K562 (cell line): ENCODE data around the gene ALDOB. TPM values are rescaled to one million over a fixed set of nuclear protein-coding genes. Genes with fewer than 3 reads are reported as not detected.
A peak's percentile ranks its signal among the peaks of the same experiment; 100 is the strongest.

ENCODE experiments used
- CC2D1A ChIP-seq: fragments of 450-650 bp; IDR thresholded peaks from 2 replicates; pipeline ENCODE4 v1.6.1; 2017; ENCODE audit warnings: mild to moderate bottlenecking
- CREM ChIP-seq: IDR thresholded peaks from 2 replicates; pipeline ENCODE4 v1.6.1; 2014; ENCODE audit warnings: antibody characterized with exemption, low read depth
- ELF4 ChIP-seq: fragments of 450-650 bp; formaldehyde crosslinking; IDR thresholded peaks from 2 replicates; pipeline ENCODE4 v1.4.0; 2022; ENCODE audit warnings: missing genetic modification characterization
- EP300 ChIP-seq: IDR thresholded peaks from 2 replicates; pipeline ENCODE4 v1.6.1; 2012; ENCODE audit warnings: low read length, improper control_type of control experiment
- GATAD2B ChIP-seq: fragments of 450-650 bp; IDR thresholded peaks from 2 replicates; pipeline ENCODE4 v1.6.1; 2017; ENCODE audit warnings: mild to moderate bottlenecking, borderline replicate concordance
- JUND ChIP-seq, 2 experiments: IDR thresholded peaks; 2 replicates in 1 of 2; 3 replicates in 1 of 2; pipeline ENCODE4 v1.6.1; 2011; ENCODE audit warnings: borderline replicate concordance in 2 of 2, low read depth in 2 of 2, low read length in 2 of 2, improper control_type of control experiment in 1 of 2, missing biosample characterization in 1 of 2, missing genetic modification characterization in 1 of 2, missing genetic modification reagents in 1 of 2
- PCBP1 ChIP-seq: fragments of 200-400 bp; formaldehyde crosslinking; IDR thresholded peaks from 2 replicates; pipeline ENCODE4 v1.6.1; 2018; ENCODE audit warnings: mild to moderate bottlenecking, low read depth, low read length; ENCODE audit not compliant: poor library complexity, severe bottlenecking
- SMARCA4 ChIP-seq: fragments of 450-650 bp; IDR thresholded peaks from 2 replicates; pipeline ENCODE4 v1.6.1; 2016
- SMC3 ChIP-seq: conservative IDR thresholded peaks from 2 replicates; pipeline ENCODE4 v1.6.1; 2011; ENCODE audit warnings: low read depth, low read length, improper control_type of control experiment; ENCODE audit not compliant: insufficient read depth
- polyA plus RNA-seq, 8 experiments: library from polyadenylated mRNA; depleted of rRNA in 4 of 8; stranded (reverse) in 5 of 8; unstranded in 3 of 8; fragments of >200 nt; fragmentation: Nextera tagmentation in 2 of 8; fragmentation: Illumina TruSeq in 1 of 8; extraction: Ambion mirVana in 2 of 8; extraction: Trizol in 1 of 8; gene quantifications; 2 replicates each; pipeline versions ENCODE4 v1.2.1 to v1.2.3, GENCODE V29; 2011 to 2014; ENCODE audit warnings: inconsistent platforms in 1 of 8, missing spikeins in 1 of 8
- total RNA-seq, 7 experiments: library from RNA; depleted of rRNA in 6 of 7; stranded (reverse); fragments of >200 nt in 6 of 7; fragmentation: Illumina TruSeq in 2 of 7; extraction: Trizol in 2 of 7; gene quantifications; 2 replicates each; pipeline versions ENCODE4 v1.2.1 to v1.2.3, GENCODE V29; 2011 to 2021; ENCODE audit warnings: low replicate concordance in 1 of 7
- TF ChIP-seq, protein P1 (sequence below): IDR thresholded peaks from 2 replicates; pipeline ENCODE4 v1.6.1; 2011; ENCODE audit warnings: borderline replicate concordance, low read depth, mild to moderate bottlenecking, moderate library complexity, low read length; ENCODE audit not compliant: insufficient read depth, poor library complexity, severe bottlenecking
- TF ChIP-seq, protein P2 (sequence below): IDR thresholded peaks from 2 replicates; pipeline ENCODE4 v1.6.1; 2012; ENCODE audit warnings: low read depth, low read length, improper control_type of control experiment, borderline replicate concordance
- TF ChIP-seq, protein P3 (sequence below), 2 experiments: fragments of 450-650 bp; formaldehyde crosslinking in 1 of 2; IDR thresholded peaks; 2 replicates each; pipeline versions ENCODE4 v1.4.0 to v1.6.1; 2014 to 2020; ENCODE audit warnings: mild to moderate bottlenecking in 2 of 2, borderline replicate concordance in 1 of 2, low read depth in 1 of 2
- TF ChIP-seq, protein P4 (sequence below): fragments of 450-650 bp; IDR thresholded peaks from 2 replicates; pipeline ENCODE4 v1.6.1; 2016; ENCODE audit warnings: low read depth, mild to moderate bottlenecking, moderate library complexity

ALDOB gene
- total and polyA plus RNA-seq, 9 of the 15 experiments (the other 6 are each of a cell fraction or from before 2014, with no cell fraction given): 0.80 TPM; not detected in 8

DNA sequence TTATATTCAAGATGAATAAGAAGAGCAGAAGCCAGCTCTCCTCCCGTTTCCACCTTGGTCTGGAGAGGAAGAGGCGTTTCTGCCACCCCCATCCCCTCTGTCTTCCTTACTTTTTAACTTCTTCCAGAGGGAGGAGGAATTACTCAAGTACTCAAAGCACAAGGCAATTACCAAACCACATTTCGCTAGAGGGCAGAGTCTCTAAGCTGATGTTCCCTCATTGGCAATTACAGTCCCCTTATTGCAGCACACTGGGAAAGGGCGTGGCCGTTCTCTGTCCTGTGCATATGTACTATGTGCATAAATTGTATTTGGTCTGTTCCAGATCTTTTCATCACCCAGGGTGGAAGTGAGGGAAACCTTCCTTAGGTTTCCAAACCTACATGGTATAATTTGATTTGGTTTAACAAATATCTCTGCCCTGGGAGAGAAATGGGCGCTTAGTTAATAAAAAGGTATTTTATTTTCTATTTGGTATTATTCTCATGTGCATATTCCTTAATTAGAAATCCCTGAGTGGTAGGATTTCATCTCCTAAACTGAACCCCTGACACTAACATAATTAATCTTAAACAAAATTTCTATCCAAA, 29.8 kb upstream of the ALDOB start (continued):
- TF ChIP-seq CC2D1A (no peak), JUND (IDR thresholded peaks at IDR 0.05; ENCODE audit: borderline replicate concordance, low read depth, low read length) (peak; percentile 16; the same call in 1 of the 2 replicates), JUND (tag; IDR thresholded peaks at IDR 0.05; ENCODE audit: borderline replicate concordance, low read depth, low read length) (peak; percentile 39; the same call in 1 of the 3 replicates), CREM (0 out of 2 replicates have a peak, but pooled peaks have one; percentile 23), SMARCA4 (no peak), EP300 (peak; percentile 8; the same call in 1 of the 2 replicates), PCBP1 (no peak), SMC3 (peak; percentile 28; the same call in 1 of the 2 replicates), GATAD2B (no peak), ELF4 (CRISPR knock-in tag) (no peak)
- TF ChIP-seq, protein P1, sequence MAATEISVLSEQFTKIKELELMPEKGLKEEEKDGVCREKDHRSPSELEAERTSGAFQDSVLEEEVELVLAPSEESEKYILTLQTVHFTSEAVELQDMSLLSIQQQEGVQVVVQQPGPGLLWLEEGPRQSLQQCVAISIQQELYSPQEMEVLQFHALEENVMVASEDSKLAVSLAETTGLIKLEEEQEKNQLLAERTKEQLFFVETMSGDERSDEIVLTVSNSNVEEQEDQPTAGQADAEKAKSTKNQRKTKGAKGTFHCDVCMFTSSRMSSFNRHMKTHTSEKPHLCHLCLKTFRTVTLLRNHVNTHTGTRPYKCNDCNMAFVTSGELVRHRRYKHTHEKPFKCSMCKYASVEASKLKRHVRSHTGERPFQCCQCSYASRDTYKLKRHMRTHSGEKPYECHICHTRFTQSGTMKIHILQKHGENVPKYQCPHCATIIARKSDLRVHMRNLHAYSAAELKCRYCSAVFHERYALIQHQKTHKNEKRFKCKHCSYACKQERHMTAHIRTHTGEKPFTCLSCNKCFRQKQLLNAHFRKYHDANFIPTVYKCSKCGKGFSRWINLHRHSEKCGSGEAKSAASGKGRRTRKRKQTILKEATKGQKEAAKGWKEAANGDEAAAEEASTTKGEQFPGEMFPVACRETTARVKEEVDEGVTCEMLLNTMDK: peak; percentile 22
- TF ChIP-seq, protein P2, sequence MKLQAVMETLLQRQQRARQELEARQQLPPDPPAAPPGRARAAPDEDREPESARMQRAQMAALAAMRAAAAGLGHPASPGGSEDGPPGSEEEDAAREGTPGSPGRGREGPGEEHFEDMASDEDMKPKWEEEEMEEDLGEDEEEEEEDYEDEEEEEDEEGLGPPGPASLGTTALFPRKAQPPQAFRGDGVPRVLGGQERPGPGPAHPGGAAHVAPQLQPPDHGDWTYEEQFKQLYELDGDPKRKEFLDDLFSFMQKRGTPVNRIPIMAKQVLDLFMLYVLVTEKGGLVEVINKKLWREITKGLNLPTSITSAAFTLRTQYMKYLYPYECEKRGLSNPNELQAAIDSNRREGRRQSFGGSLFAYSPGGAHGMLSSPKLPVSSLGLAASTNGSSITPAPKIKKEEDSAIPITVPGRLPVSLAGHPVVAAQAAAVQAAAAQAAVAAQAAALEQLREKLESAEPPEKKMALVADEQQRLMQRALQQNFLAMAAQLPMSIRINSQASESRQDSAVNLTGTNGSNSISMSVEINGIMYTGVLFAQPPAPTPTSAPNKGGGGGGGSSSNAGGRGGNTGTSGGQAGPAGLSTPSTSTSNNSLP: 0 out of 2 replicates have a peak, but pooled peaks have one; percentile 48
- TF ChIP-seq, protein P3, sequence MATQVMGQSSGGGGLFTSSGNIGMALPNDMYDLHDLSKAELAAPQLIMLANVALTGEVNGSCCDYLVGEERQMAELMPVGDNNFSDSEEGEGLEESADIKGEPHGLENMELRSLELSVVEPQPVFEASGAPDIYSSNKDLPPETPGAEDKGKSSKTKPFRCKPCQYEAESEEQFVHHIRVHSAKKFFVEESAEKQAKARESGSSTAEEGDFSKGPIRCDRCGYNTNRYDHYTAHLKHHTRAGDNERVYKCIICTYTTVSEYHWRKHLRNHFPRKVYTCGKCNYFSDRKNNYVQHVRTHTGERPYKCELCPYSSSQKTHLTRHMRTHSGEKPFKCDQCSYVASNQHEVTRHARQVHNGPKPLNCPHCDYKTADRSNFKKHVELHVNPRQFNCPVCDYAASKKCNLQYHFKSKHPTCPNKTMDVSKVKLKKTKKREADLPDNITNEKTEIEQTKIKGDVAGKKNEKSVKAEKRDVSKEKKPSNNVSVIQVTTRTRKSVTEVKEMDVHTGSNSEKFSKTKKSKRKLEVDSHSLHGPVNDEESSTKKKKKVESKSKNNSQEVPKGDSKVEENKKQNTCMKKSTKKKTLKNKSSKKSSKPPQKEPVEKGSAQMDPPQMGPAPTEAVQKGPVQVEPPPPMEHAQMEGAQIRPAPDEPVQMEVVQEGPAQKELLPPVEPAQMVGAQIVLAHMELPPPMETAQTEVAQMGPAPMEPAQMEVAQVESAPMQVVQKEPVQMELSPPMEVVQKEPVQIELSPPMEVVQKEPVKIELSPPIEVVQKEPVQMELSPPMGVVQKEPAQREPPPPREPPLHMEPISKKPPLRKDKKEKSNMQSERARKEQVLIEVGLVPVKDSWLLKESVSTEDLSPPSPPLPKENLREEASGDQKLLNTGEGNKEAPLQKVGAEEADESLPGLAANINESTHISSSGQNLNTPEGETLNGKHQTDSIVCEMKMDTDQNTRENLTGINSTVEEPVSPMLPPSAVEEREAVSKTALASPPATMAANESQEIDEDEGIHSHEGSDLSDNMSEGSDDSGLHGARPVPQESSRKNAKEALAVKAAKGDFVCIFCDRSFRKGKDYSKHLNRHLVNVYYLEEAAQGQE (IDR thresholded peaks at IDR 0.05; ENCODE audit: borderline replicate concordance): peak; percentile 47; the same call in 1 of the 2 replicates
- TF ChIP-seq, protein P3 (CRISPR knock-in tag; IDR thresholded peaks at IDR 0.05; ENCODE audit: low read depth): no peak
- TF ChIP-seq, protein P4, sequence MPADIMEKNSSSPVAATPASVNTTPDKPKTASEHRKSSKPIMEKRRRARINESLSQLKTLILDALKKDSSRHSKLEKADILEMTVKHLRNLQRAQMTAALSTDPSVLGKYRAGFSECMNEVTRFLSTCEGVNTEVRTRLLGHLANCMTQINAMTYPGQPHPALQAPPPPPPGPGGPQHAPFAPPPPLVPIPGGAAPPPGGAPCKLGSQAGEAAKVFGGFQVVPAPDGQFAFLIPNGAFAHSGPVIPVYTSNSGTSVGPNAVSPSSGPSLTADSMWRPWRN: no peak
